HG03135 (cell line): Measurements from ENCODE around the gene WDR59.
"Not testable (repeated sequence)": the region's sequence is repeated elsewhere in the genome, so short reads cannot be mapped to it uniquely, and the experiment has no call there.

ENCODE experiments used
- ATAC-seq: cut with Tn5 transposase; IDR thresholded peaks from one replicate; pipeline ENCODE4 v1.9.1; 2021; ENCODE audit warnings: mild to moderate bottlenecking, moderate library complexity; ENCODE audit not compliant: unreplicated experiment

WDR59 gene, protein sequence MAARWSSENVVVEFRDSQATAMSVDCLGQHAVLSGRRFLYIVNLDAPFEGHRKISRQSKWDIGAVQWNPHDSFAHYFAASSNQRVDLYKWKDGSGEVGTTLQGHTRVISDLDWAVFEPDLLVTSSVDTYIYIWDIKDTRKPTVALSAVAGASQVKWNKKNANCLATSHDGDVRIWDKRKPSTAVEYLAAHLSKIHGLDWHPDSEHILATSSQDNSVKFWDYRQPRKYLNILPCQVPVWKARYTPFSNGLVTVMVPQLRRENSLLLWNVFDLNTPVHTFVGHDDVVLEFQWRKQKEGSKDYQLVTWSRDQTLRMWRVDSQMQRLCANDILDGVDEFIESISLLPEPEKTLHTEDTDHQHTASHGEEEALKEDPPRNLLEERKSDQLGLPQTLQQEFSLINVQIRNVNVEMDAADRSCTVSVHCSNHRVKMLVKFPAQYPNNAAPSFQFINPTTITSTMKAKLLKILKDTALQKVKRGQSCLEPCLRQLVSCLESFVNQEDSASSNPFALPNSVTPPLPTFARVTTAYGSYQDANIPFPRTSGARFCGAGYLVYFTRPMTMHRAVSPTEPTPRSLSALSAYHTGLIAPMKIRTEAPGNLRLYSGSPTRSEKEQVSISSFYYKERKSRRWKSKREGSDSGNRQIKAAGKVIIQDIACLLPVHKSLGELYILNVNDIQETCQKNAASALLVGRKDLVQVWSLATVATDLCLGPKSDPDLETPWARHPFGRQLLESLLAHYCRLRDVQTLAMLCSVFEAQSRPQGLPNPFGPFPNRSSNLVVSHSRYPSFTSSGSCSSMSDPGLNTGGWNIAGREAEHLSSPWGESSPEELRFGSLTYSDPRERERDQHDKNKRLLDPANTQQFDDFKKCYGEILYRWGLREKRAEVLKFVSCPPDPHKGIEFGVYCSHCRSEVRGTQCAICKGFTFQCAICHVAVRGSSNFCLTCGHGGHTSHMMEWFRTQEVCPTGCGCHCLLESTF

DNA sequence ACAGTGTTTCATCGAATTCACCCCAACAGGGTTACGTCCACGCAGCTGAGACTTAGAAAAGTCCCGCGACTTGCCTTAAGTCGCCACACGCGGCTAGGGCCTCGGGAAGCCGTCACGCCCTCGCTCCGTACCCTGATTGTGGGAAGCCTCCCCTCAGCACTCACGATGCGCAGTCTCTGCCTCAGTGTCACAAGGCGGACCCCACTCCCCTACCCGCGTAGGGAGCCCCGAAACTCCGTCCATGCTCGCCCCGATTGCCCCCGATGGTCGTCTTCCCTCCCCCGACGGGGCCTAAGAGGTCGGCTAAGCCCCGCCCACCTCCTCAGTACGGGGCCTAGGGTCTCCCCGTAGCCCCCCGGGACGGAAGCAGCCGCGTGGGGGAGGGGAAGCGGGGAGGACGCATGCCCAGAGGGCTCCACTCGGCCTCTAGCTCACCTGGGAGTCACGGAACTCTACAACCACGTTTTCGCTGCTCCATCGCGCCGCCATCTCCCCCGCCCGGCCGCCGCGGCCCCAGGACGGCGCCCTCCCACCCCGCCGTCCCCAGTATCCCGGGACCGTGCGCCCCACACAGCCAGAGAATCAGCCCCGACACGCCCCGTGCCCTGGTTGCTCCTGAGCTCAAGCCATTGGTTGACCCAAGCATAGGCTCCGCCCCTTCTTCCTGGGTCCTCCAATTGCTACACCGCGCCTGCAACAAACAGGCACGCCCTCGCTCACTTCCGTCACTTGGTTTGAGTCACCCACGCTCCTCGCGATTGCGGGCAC, at the start of gene WDR59:
Gene WDR59, minus strand, starts transcription at position 595 of the 768 bp plus-strand sequence. Its CDS starts 106 bp downstream, at position 489.
- peak; percentile 99 for ATAC-seq

DNA sequence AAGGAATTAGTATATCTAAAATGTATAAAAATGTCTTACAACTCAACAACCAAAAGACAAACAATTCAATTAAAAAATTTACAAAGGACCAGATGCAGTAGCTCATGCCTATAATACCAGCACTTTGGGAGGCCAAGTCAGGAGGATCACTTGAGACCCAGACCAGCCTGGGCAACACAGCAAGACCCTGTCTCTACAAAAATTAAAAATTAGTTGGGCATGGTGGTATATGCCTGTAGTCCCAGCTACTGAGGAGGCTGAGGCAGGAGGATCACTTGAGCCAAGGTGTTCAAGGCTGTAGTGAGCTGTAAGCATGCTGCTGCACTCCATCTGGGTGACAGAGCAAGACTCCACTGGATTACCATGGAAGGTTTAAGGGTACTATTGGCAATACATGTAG, 47.7 kb upstream of the WDR59 start:
- no peak for ATAC-seq

DNA sequence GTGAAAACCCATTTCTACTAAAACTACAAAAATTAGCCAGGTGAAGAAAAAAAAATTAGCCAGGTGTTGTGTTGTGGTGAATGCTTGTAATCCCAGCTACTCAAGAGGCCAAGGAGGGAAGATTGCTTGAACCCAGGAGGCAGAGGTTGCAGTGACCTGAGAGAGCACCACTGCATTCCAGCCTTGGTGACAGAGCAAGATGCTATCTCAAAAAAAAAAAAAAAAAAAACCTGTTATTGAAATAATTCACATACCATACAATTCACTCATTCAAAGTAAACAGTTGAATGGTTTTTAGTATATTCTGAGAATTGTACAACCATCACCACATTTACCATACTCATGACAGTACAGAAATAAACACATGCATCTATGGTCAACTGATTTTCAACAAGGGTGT, 44.9 kb upstream of the WDR59 start:
- no peak for ATAC-seq

DNA sequence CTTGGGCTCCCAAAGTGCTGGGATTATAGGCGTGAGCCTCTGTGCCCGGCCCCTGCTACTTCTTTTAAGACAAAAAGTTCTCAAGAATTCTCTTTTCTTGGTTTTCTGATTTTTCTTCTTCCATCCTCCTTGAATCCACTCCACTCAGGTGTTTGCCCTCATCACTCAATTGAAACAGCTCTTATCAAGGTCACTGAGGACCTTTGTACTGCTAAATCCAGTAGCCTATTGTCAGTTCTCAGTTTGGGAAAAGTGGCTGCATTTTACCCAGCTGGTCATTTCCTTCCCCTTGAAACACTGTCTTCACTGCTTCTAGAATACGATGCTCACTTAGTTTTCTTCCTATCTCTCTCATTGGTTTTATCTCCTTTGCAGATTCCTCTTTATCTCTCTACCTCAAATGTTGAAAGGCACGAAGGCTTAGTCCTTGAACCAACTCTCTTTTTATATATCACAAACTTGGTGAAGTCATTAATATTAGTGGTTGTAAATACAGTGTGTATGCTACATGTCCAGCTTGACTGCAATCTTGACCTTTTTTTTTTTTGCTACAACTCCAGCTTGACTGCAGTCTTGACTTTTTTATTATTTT, 43.7 kb upstream of the WDR59 start:
- ATAC-seq = no peak

DNA sequence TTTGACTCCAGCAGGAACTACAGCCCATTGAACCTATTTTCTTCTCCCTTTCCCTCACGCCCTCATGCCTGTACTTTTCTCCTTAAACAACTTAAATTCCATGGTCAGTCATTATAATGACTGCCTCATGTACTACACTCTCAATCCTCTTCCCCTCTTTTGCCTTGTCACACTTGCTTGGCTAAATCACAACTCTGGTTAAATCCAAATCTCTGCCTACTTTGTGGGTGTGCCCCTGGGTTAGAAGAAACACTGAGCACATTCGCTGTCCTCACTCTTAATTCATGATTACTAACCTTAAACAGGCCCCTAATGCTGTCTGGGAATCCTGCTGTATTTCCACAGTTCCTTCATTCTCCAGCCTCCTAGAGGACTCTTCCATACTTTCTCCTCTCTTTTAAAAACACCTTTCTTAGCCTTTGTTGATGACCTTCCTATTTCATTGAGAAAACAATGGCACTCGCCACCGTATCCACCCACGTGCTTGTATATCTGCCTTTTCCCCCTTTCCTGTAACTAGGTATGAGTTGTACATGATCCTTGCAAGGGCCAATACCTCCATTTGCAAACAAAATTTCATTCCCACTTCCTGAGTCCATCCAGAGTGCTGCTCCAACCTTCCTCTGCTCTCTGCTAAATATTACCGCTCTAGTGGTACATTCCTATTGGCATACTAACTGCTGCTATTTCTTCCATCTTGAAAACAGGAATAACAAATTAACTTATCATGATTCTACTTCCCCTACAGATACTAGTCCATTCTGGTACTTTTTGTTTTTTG, 42.8 kb upstream of the WDR59 start:
- ATAC-seq = no peak

DNA sequence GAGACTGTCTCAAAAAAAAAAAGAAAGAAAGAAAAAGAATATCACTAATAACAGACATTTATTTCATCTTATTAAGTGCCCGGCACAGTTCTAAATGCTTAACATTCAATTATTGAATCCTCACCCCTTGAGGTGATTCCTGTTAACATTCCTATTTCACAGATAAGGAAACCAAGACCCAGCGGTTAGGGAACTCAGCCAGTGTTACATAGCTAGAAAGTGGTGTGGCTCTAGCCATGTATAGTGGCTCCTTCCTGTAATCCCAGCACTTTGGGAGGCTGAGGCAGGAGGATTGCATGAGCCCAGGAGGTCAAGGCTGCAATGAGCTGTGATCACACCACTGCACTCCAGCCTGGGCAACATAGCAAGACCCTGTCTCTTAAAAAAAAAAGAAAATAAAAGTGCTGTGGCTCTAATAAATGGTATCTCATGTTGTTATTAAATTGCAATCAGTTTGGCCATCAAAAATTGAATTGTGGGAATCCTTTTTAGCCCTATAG, 42.0 kb upstream of the WDR59 start:
- ATAC-seq = no peak

DNA sequence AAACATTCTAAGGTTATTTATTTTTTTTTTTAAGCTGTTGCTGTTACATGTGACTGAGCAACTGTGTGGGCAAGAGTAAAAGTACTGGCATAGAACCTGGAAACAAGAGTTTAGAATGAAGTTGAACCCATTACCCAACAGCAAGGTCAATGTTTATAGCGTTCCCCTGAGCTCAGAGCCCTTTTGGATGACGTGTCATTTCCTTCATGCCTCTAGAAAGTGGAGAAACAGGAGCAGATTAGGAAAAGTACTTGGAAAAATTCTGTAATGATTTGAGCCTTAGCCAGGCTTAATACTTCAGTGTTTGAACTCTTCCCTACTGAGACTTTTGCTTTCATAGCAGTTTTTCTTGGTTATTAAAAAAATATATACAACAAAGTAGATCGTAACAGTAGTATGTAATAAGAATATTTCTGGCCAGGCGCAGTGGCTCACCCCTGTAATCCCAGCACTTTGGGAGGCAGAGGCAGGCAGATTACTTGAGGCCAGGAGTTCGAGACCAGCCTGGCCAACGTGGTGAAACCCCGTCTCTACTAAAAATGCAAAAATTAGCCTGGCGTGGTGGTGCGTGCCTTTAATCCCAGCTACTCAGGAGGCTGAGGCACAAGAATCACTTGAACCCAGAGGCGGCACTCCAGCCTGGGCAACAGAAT, 41.4 kb upstream of the WDR59 start:
- ATAC-seq = not testable (repeated sequence)

DNA sequence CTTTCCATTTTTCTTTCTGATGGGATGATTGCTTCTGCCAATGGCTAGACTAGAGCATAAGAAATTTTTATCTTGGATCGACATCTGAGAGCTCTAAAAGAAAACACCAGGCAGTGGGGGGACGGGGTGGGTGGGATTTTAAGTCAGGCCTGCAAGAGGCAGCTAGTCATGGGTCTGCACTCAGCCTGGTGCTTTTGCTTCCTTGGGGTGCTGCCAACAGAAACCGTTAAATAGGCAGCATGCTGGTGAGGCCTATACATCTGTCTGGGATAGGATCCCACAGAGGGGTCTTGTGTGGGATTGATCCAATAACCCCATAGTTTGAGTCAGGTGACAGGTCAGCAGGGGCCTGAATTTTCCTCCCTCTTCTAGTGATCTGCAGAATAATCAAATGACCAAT, 40.8 kb upstream of the WDR59 start:
- ATAC-seq = no peak

DNA sequence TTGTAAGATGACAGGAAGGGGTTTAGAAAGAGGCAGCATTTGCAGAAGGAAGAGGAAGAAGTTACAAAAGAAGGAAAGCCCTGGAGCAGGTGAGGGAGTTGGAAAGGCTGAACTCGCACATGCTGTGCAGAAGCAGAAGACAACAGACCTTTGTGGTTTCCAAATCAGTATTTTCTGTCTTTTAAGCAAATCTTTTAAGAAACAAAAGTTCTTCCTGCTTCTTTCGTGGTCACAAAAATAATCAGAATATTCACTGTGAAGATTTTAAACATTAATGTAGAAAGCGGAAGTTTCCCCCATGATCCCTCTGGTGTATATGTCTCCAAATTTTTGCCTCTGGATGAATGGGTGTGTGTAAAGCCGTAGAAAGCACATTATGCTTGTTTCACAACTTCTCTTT, 39.7 kb upstream of the WDR59 start:
- no peak for ATAC-seq

DNA sequence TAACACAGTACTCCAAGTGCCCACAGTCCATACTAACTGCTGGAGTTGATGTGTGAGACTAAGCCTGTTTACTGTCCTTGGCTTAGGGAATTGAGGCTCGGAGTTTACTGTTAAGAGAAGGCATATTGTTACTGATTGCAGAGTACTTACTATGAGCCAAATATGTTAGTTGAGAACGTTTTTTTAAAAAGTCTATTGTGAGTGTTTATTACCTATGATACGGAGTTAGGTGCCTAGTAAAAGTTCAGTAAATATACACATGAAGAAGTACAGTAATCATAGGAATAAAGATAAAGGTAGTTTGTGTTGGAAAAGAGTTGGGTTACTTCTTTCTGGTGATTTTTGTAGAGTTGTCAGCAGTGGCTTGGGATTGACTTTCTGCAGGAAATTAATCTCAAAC, 39.3 kb upstream of the WDR59 start:
- ATAC-seq = no peak

DNA sequence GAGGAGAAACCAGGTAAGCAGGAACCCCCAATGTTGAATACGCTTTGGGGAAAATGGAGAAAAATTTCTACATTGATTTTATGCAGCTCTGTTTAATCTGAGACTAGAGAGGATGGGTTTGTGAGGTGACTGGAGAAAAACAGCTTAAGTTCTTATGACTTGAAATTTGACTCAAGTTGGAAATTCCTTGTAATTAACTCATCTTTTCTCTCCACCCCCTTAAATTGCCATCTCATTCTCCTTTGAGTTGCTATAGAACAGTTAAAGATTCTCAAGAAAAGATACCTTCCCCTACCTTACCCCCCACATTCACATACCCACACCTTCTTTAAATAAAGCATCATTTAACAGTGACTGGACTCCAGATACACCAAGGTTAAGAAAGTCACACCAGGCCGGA, 38.1 kb upstream of the WDR59 start:
- ATAC-seq = no peak

DNA sequence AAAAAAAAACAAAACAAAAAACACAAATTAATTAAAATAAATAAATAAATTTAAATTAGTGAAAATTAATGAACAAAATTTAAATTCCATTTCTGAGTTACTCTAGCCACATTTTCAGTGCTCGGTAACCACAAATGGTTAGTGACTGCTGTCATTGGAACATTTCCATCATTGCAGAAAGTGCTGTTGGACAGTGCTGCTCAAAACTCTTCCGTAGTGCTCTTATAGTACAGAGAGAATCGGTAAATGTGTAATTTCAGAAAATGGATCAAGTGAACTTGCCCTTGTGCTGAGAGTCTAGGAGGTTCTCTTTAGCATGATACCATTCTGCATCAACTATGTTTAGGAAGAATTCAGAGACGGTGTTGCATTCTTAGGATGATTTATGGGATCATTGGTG, 37.6 kb upstream of the WDR59 start:
- ATAC-seq = no peak

DNA sequence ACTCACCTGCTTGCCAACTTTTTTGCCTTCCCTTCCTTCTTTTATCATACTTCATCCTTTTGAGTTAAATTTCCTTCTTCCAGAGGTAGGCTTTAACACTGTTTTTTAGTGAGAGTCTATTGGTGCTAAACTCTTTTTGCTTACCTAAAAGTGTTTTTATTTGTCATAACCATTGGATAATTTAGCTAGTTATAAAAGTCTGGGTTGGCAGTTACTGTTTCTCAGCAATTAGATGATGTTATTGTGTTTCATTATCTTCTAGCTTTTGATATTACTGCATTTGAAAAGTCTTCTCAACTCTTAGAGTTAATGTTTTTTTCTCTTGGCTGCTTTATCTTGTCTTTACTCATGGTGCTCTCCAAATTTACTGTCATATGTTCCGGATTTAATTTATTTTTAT, 36.5 kb upstream of the WDR59 start:
- no peak for ATAC-seq

DNA sequence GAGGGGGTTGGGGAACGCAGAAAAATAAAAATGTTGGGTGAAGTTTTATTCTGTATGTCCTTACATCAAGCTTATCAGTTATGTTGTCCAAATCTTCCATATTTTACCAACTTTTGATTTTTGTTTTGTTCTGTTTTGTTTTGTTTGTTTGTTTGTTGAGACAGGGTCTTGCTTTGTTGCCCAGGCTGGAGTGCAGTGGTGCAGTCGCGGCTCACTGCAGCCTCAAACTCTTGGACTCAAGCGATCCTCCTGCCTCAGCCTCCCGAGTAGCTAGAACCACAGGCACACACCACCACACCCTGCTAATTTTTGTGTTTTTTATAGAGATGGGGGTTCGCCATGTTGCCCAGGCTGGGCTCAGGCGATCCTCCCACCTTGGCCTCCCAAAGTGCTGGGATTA, 34.7 kb upstream of the WDR59 start:
- no peak for ATAC-seq

DNA sequence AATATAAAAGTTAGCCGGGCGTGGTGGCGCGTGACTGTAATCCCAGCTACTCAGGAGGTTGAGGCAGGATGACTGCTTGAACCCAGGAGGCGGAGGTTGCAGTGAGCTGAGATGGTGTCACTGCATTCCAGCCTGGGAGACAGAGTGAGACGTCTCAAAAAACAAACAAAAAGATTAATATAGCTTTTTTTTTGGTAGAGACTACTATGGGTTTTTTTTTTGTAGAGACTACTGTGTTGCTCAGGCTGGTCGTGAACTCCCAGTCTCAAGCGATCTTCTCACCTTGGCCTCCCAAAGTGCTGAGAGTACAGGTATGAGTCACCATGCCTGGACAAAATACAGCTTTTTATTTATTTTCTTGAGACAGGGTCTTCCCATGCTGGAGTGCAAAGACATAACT, 34.1 kb upstream of the WDR59 start:
- ATAC-seq = no peak

DNA sequence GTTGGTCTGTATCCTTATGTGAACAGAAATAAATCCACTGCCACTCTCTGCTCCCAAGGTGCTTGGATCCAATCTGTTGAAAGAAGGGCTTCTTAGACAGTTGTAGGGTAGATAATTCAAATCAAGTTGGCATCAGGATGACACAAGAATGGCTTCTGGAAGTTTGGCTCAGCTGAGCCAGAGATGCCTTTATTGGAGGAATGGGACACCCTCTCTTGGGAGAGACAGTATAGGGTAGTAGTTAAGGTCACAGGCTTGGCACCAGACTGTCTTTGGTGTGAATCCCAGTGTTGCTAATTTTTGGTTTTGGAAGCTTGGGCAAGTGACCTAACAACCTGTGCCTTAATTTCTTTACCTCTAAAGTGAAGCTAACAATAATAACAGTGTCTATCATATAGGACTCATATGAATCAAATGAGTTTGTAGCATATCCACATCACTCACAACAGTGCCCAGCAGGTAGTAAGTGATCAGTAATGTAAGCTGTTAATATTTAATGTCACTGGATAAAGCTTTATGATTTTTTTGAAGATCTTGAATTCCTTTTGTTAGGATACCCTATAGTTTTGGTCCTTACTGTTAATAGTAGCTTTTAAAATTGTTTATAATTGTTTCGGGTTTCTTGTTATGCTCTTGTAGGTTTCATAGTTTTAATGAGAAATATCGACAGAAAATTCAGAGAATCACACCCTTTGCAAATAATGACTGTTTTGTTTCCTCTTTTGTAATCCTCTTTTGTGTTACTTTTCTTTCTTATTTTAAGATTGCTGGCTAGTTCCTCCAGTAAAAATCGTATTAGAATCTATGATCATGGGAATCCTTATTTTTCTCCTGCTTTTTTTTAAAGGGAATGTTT, 33.0 kb upstream of the WDR59 start:
- ATAC-seq = no peak

DNA sequence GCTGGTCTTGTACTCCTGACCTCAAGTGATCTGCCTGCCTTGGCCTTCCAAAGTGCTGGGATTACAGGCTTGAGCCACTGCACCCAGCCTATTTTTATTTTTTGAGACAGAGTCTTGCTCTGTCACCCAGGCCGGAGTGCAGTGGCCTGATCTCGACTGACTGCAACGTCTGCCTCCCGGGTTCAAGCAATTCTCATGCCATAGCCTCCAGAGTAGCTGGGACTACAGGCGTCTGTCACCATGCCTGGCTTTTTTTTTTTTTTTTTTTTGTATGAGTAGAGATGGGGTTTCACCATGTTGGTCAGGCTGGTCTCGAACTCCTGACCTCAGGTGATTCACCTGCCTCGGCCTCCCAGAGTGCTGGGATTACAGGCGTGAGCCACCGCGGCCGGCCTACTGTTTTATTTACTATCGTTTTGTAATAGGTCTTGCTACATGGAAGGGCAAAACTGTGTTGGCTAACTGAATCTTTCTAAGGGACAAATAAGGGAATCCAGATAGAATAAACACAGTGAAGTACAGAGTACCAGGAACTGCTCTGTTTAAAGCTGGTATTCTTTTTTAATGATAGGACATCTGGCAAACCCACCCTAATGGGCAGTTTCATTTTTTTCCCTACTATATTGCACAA, 31.6 kb upstream of the WDR59 start:
- ATAC-seq = not testable (repeated sequence)

DNA sequence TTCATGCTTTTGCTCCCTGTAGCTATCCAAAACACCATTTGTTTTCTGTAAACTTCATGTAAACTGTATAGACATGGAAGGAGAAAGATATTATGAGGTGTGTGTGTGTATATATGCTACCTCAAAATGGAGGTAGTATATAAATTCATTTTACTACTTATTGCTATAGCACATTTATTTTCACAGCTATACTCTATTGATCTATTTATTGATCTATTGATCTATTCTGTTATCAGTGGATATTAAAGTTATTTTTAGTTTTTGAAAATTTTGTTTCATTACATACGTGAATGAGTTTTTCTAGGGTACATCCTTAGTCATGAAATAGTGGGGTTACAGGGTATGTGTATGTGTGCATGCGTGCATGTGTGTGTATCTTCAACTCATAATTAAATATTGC, 29.4 kb upstream of the WDR59 start:
- ATAC-seq = no peak
